Natural killer cell (primary cell): ENCODE data around the gene TSPAN1. TPM values are rescaled to one million over a fixed set of nuclear protein-coding genes. Genes with fewer than 3 reads are reported as not detected.

Experiments
- ATAC-seq, 3 donors: fragments of 150-1000 bp in 2 of 3; fragments of 200-7000 bp in 1 of 3; cut with Tn5 transposase; 1 replicate in 1 of 3; 2 replicates in 2 of 3; pipeline ENCODE4 v1.10.0; 2021; ENCODE audit warnings: mild to moderate bottlenecking in 2 of 3, moderate library complexity in 2 of 3
- DNase-seq, 2 donors: peaks; one replicate each; pipeline versions ENCODE4 v3.0.0 to v3.0.0-alpha.2; 2013 to 2021; ENCODE audit warnings: mixed read lengths in 1 of 2
- H3K27ac ChIP-seq: one replicate; pipeline ENCODE4 v1.5.1; 2013; ENCODE audit warnings: mild to moderate bottlenecking, low read length
- H3K27me3 ChIP-seq: one replicate; pipeline ENCODE4 v1.6.1; 2013; ENCODE audit warnings: low read length; ENCODE audit not compliant: control insufficient read depth, insufficient read depth
- H3K36me3 ChIP-seq: one replicate; pipeline ENCODE4 v1.6.1; 2013; ENCODE audit warnings: low read length; ENCODE audit not compliant: control insufficient read depth, insufficient read depth
- H3K4me1 ChIP-seq: one replicate; pipeline ENCODE4 v1.6.1; 2013; ENCODE audit warnings: low read length; ENCODE audit not compliant: control insufficient read depth, insufficient read depth
- H3K4me3 ChIP-seq: one replicate; pipeline ENCODE4 v1.5.1; 2013; ENCODE audit warnings: low read length
- H3K9me3 ChIP-seq: one replicate; pipeline ENCODE4 v1.6.1; 2013; ENCODE audit warnings: low read length; ENCODE audit not compliant: control insufficient read depth, insufficient read depth
- H3K27ac Mint-ChIP-seq, 2 donors: one replicate each; pipeline ENCODE4 v1.8.0; 2022; ENCODE audit warnings: mild to moderate bottlenecking in 2 of 2, mixed read lengths in 2 of 2, moderate library complexity in 1 of 2
- H3K27me3 Mint-ChIP-seq, 2 donors: one replicate each; pipeline ENCODE4 v1.8.0; 2022; ENCODE audit warnings: low read depth in 2 of 2, mixed read lengths in 2 of 2
- H3K36me3 Mint-ChIP-seq: one replicate; pipeline ENCODE4 v1.8.0; 2022; ENCODE audit warnings: mixed read lengths
- H3K4me1 Mint-ChIP-seq, 2 donors: one replicate each; pipeline ENCODE4 v1.8.0; 2022; ENCODE audit warnings: mixed read lengths in 2 of 2
- H3K4me3 Mint-ChIP-seq: one replicate; pipeline ENCODE4 v1.8.0; 2022; ENCODE audit warnings: mild to moderate bottlenecking, moderate library complexity, mixed read lengths
- H3K9me3 Mint-ChIP-seq, 2 donors: one replicate each; pipeline ENCODE4 v1.8.0; 2022; ENCODE audit warnings: mixed read lengths in 2 of 2
- CTCF ChIP-seq: fragments of 200-600 bp; IDR thresholded peaks from one replicate; pipeline ENCODE4 v1.8.0; 2022; ENCODE audit warnings: antibody characterized with exemption
- WGBS: methylation state at CpG from one replicate; pipeline ENCODE4 v1.1.7; 2013; ENCODE audit warnings: missing lambda C conversion rate; ENCODE audit not compliant: insufficient coverage; 5-methylcytosine and 5-hydroxymethylcytosine counted together
- intact Hi-C: fragments of 100-400 bp; cut with micrococcal nuclease; formaldehyde crosslinking; loops from one replicate; pipeline ENCODE4 v1.14.2; 2022
- total RNA-seq, 4 donors: library from RNA; stranded (reverse); fragments of 120-200 nt in 1 of 4; gene quantifications; one replicate each; pipeline versions ENCODE4 v1.2.3 to v1.2.4, GENCODE V29; 2013 to 2022

Gene TSPAN1
- total RNA-seq, 3 donors from 2014 or later (not counting 1 experiment from before 2014, with no cell fraction given), result not detected

- DNase-seq (peak; percentile 74 to 77), ATAC-seq (peak; percentile 94 to 96 (median 94))
- Mint-ChIP-seq H3K9me3 (no peaks in the 10 kb centered on the region), H3K27ac (peak within 1 kb of the TSS in 1 of 2 donors; percentile 68), H3K36me3 (no peaks in the 10 kb centered on the region), H3K4me1 (peaks cover 6 to 22% of the 10 kb centered on the region in 2 donors), H3K27me3 (peaks cover 3 to 6% of the 10 kb centered on the region in 2 donors), H3K4me3 (peak within 1 kb of the TSS; percentile 76)
- peaks cover 23% of the 10 kb centered on the region for H3K36me3 ChIP-seq
- H3K27ac ChIP-seq, result peak within 1 kb of the TSS; percentile 60
- intact Hi-C loops, result no loop called here
- peaks cover 27% of the 10 kb centered on the region for H3K4me1 ChIP-seq
- peak within 1 kb of the TSS; percentile 76 for H3K4me3 ChIP-seq
- H3K27me3 ChIP-seq, result no peaks in the 10 kb centered on the region
- WGBS, result under 1% methylated on average over 67 of the region's 67 CpGs
- TF ChIP-seq CTCF, result no peak
- no peaks in the 10 kb centered on the region for H3K9me3 ChIP-seq
Observed at GRCh38 chr1:46197964-46198811, 23.3 kb downstream of the TSPAN1 start, which contains the start of gene POMGNT1. Gene POMGNT1 (minus strand): TSS chr1:46198434. CDS start chr1:46197821, 613 bp downstream.

- H3K27ac Mint-ChIP-seq, result peak overlapping the region in 1 of 2 donors; percentile 68
- DNase-seq, result peak in 1 of 2 donors; percentile 2
- Histone ChIP-seq H3K36me3 (peaks cover 14% of the 10 kb centered on the region), H3K4me3 (no peak overlapping the region), H3K27ac (no peak overlapping the region), H3K9me3 (no peaks in the 10 kb centered on the region), H3K27me3 (no peaks in the 10 kb centered on the region), H3K4me1 (peaks cover 32% of the 10 kb centered on the region)
- H3K9me3 Mint-ChIP-seq, result no peaks in the 10 kb centered on the region
- no peak for ATAC-seq
- intact Hi-C loops, result no loop called here
- no peaks in the 10 kb centered on the region for H3K36me3 Mint-ChIP-seq
- H3K27me3 Mint-ChIP-seq, result peaks cover 6 to 7% of the 10 kb centered on the region in 2 donors
- H3K4me1 Mint-ChIP-seq, result peaks cover 7 to 32% of the 10 kb centered on the region in 2 donors
- TF ChIP-seq CTCF, result no peak
- peak overlapping the region; percentile 76 for H3K4me3 Mint-ChIP-seq
- WGBS, result 100% methylated on average over 3 of the region's 3 CpGs
Observed at GRCh38 chr1:46199233-46199749, 24.4 kb downstream of the TSPAN1 start.

DNA sequence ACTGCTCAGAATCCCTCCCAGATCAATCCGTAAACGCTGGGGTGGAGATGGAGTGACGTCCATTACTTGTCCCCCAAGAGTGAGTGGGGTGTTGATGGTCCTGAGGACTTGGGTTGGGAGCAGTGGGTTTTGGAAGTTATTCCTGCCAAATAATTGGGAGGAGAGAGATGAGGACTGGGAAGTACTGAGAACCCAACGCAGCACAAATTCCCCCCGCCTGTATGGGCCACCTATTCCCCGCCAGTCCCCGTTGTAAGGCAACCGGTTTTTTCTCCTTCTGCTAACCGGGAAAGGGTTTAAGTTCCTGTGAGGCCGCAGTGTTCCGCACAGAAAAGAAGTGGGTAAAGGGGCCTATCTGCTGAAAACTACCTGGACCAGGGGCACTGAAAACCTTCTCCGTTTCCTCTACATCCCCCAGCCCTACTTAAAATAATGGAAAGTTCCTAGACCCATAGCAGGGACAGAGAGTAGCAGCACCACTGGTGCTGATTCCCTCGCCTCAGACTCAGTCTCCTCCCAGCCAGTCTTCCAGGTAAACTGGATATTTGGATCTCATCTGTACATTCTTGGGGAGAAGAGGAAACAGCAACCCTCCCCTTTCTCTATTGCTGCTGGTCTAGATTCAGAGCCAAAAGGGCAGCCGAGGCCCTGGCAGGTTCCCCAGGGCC, 29.0 kb downstream of the TSPAN1 start:
- Histone ChIP-seq H3K27ac (no peak overlapping the region), H3K4me3 (no peak overlapping the region), H3K36me3 (no peaks in the 10 kb centered on the region), H3K4me1 (peaks cover 14% of the 10 kb centered on the region), H3K9me3 (no peaks in the 10 kb centered on the region), H3K27me3 (no peaks in the 10 kb centered on the region)
- TF ChIP-seq CTCF, result no peak
- Mint-ChIP-seq H3K9me3 (no peaks in the 10 kb centered on the region), H3K4me1 (peaks cover 7 to 17% of the 10 kb centered on the region in 2 donors), H3K36me3 (no peaks in the 10 kb centered on the region), H3K27me3 (peaks cover 6 to 7% of the 10 kb centered on the region in 2 donors), H3K27ac (no peak overlapping the region), H3K4me3 (peak overlapping the region; percentile 57)
- 40% methylated on average over 14 of the region's 14 CpGs for WGBS
- intact Hi-C loops, result no loop called here
- DNase-seq (no peak), ATAC-seq (no peak)
